ENCODE measurements around the gene KIF12. TPM values are rescaled to one million over a fixed set of nuclear protein-coding genes. Genes with fewer than 3 reads are reported as not detected.

The KIF12 gene
- polyA plus RNA-seq, 1 donor, result 136 TPM

DNA sequence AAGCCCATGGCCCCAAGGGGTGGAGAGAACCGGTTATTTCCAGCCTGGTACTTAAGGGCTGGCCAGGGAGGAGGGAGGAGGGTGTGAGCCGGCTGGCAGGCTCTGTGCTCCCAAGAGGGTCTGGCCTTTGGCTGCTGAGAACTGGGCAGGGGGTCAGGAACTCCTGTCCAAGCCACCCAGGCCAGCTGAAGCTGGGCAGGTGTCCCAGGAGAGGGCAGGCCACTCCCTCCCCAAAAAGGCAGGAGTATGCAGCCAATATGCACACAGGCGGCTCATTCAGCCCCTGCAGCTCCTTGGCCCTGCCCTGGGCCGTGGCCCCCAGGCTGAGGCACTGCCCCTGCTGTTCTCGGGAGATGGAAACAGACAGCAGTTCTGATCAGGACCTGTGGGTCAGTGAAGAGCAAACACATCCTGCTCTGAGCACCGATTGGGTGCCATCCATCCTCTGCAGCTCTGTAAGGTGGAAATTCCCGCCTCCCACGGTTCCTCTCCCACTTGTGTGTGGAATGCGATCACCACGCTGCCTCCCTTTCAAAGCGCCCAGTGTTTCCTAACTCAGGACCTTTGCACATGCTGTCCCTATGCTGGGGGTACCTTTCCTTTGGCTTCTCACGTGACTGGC is 17.1 kb upstream of the KIF12 start:
- no peaks in the 10 kb centered on the region for H3K36me3 ChIP-seq (ENCODE audit: control insufficient read depth, insufficient read depth, low read length)
- H3K9me3 ChIP-seq (ENCODE audit: control insufficient read depth, low read depth, low read length), result no peaks in the 10 kb centered on the region
- H3K27me3 ChIP-seq (ENCODE audit: control insufficient read depth, insufficient read depth, low read length), result no peaks in the 10 kb centered on the region
- peaks cover 23% of the 10 kb centered on the region for H3K4me1 ChIP-seq (ENCODE audit: control insufficient read depth, insufficient read depth, low read length)
- 100% methylated on average over 1 of the region's 12 CpGs for WGBS (ENCODE audit: insufficient coverage, low lambda C conversion rate)
- no peak overlapping the region for H3K4me3 ChIP-seq (ENCODE audit: low read length)
- DNase-seq, result no peak
- H3K27ac ChIP-seq (ENCODE audit: low read length), result no peak overlapping the region

- H3K4me3 ChIP-seq (ENCODE audit: low read length), result no peak overlapping the region
- H3K4me1 ChIP-seq (ENCODE audit: control insufficient read depth, insufficient read depth, low read length), result peaks cover 19% of the 10 kb centered on the region
- no peaks in the 10 kb centered on the region for H3K36me3 ChIP-seq (ENCODE audit: control insufficient read depth, insufficient read depth, low read length)
- H3K27me3 ChIP-seq (ENCODE audit: control insufficient read depth, insufficient read depth, low read length), result no peaks in the 10 kb centered on the region
- 72% methylated on average over 2 of the region's 9 CpGs for WGBS (ENCODE audit: insufficient coverage, low lambda C conversion rate)
- H3K9me3 ChIP-seq (ENCODE audit: control insufficient read depth, low read depth, low read length), result no peaks in the 10 kb centered on the region
- H3K27ac ChIP-seq (ENCODE audit: low read length), result no peak overlapping the region
- no peak for DNase-seq
Measured at GRCh38 chr9:114115654-114116125, 16.6 kb upstream of the KIF12 start.

DNA sequence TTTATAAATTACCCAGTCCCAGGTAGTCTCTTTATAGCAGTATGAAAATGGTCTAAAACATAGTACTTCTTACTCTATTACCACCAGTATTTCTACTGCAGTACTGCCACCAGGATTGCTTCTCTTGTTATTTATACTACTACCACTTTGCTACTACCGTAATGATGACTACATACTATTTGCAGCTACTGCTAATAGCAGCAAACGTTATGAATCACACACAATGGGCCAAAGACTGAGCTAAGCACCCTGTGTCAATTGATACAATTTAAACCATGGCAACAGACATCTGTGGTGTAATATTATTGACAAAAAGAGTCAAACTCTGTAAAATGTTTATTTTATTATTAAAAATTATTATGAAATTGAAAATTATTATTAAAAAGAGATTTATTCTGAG is 15.3 kb upstream of the KIF12 start:
- Histone ChIP-seq H3K4me1 (ENCODE audit: control insufficient read depth, insufficient read depth, low read length) (peaks cover 10% of the 10 kb centered on the region), H3K27ac (ENCODE audit: low read length) (no peak overlapping the region), H3K27me3 (ENCODE audit: control insufficient read depth, insufficient read depth, low read length) (no peaks in the 10 kb centered on the region), H3K4me3 (ENCODE audit: low read length) (no peak overlapping the region), H3K9me3 (ENCODE audit: control insufficient read depth, low read depth, low read length) (no peaks in the 10 kb centered on the region), H3K36me3 (ENCODE audit: control insufficient read depth, insufficient read depth, low read length) (no peaks in the 10 kb centered on the region)
- WGBS (ENCODE audit: insufficient coverage, low lambda C conversion rate), result 40% methylated on average over 1 of the region's 2 CpGs
- DNase-seq, result no peak

- Histone ChIP-seq H3K4me3 (ENCODE audit: low read length) (no peak overlapping the region), H3K27ac (ENCODE audit: low read length) (no peak overlapping the region), H3K4me1 (ENCODE audit: control insufficient read depth, insufficient read depth, low read length) (no peaks in the 10 kb centered on the region), H3K36me3 (ENCODE audit: control insufficient read depth, insufficient read depth, low read length) (no peaks in the 10 kb centered on the region), H3K27me3 (ENCODE audit: control insufficient read depth, insufficient read depth, low read length) (no peaks in the 10 kb centered on the region), H3K9me3 (ENCODE audit: control insufficient read depth, low read depth, low read length) (no peaks in the 10 kb centered on the region)
- DNase-seq, result peak; percentile 80
- WGBS (ENCODE audit: insufficient coverage, low lambda C conversion rate), result no CpG with 5 or more reads among the region's 10 CpGs
Measured at GRCh38 chr9:114112778-114113584, 13.9 kb upstream of the KIF12 start.

GRCh38 chr9:114112325-114112724 is 13.2 kb upstream of the KIF12 start:
- no peak for DNase-seq
- H3K9me3 ChIP-seq (ENCODE audit: control insufficient read depth, low read depth, low read length), result no peaks in the 10 kb centered on the region
- H3K27ac ChIP-seq (ENCODE audit: low read length), result no peak overlapping the region
- no peaks in the 10 kb centered on the region for H3K36me3 ChIP-seq (ENCODE audit: control insufficient read depth, insufficient read depth, low read length)
- no CpG with 5 or more reads among the region's 1 CpG for WGBS (ENCODE audit: insufficient coverage, low lambda C conversion rate)
- H3K4me1 ChIP-seq (ENCODE audit: control insufficient read depth, insufficient read depth, low read length), result peaks cover 3% of the 10 kb centered on the region
- H3K27me3 ChIP-seq (ENCODE audit: control insufficient read depth, insufficient read depth, low read length), result no peaks in the 10 kb centered on the region
- H3K4me3 ChIP-seq (ENCODE audit: low read length), result no peak overlapping the region

DNA sequence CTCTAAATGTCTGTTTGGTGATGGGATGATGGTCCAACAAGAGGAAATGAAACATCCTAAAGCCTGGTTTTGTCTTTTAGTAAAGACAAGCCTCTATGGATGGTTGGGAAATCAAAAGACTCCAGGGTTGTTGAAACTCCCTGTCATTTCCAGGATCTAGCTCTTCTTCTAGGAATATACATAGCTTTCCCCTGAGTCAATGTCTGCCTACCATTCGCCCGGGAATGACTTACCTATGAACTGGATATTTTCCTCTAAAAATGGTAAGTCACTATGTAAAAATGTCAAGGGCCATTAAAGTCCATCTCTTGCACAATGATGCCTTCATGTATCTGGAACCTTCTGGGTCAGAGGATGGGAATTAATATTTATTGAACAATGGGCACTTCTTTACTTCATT is 11.1 kb upstream of the KIF12 start:
- no peak overlapping the region for H3K4me3 ChIP-seq (ENCODE audit: low read length)
- no peaks in the 10 kb centered on the region for H3K27me3 ChIP-seq (ENCODE audit: control insufficient read depth, insufficient read depth, low read length)
- H3K27ac ChIP-seq (ENCODE audit: low read length), result no peak overlapping the region
- WGBS (ENCODE audit: insufficient coverage, low lambda C conversion rate), result no CpG with 5 or more reads among the region's 2 CpGs
- no peaks in the 10 kb centered on the region for H3K36me3 ChIP-seq (ENCODE audit: control insufficient read depth, insufficient read depth, low read length)
- H3K4me1 ChIP-seq (ENCODE audit: control insufficient read depth, insufficient read depth, low read length), result peaks cover 3% of the 10 kb centered on the region
- H3K9me3 ChIP-seq (ENCODE audit: control insufficient read depth, low read depth, low read length), result no peaks in the 10 kb centered on the region
- DNase-seq, result no peak

- H3K27me3 ChIP-seq (ENCODE audit: control insufficient read depth, insufficient read depth, low read length), result no peaks in the 10 kb centered on the region
- no peak overlapping the region for H3K4me3 ChIP-seq (ENCODE audit: low read length)
- H3K4me1 ChIP-seq (ENCODE audit: control insufficient read depth, insufficient read depth, low read length), result peaks cover 3% of the 10 kb centered on the region
- H3K9me3 ChIP-seq (ENCODE audit: control insufficient read depth, low read depth, low read length), result no peaks in the 10 kb centered on the region
- DNase-seq, result no peak
- no CpG with 5 or more reads among the region's 6 CpGs for WGBS (ENCODE audit: insufficient coverage, low lambda C conversion rate)
- no peak overlapping the region for H3K27ac ChIP-seq (ENCODE audit: low read length)
- H3K36me3 ChIP-seq (ENCODE audit: control insufficient read depth, insufficient read depth, low read length), result no peaks in the 10 kb centered on the region
Measured at GRCh38 chr9:114109124-114109523, 10.0 kb upstream of the KIF12 start.

- peak; percentile 80 to 82 for DNase-seq
- Histone ChIP-seq H3K27ac (ENCODE audit: low read length) (no peak overlapping the region), H3K4me3 (ENCODE audit: low read length) (no peak overlapping the region), H3K36me3 (ENCODE audit: control insufficient read depth, insufficient read depth, low read length) (no peaks in the 10 kb centered on the region), H3K4me1 (ENCODE audit: control insufficient read depth, insufficient read depth, low read length) (peaks cover 3% of the 10 kb centered on the region), H3K9me3 (ENCODE audit: control insufficient read depth, low read depth, low read length) (no peaks in the 10 kb centered on the region), H3K27me3 (ENCODE audit: control insufficient read depth, insufficient read depth, low read length) (no peaks in the 10 kb centered on the region)
- WGBS (ENCODE audit: insufficient coverage, low lambda C conversion rate), result no CpG with 5 or more reads among the region's 28 CpGs
Measured at GRCh38 chr9:114108016-114108833, 9.1 kb upstream of the KIF12 start.

GRCh38 chr9:114107286-114108001 is 8.4 kb upstream of the KIF12 start:
- H3K4me3 ChIP-seq (ENCODE audit: low read length), result no peak overlapping the region
- DNase-seq, result no peak
- H3K4me1 ChIP-seq (ENCODE audit: control insufficient read depth, insufficient read depth, low read length), result peaks cover 3% of the 10 kb centered on the region
- H3K9me3 ChIP-seq (ENCODE audit: control insufficient read depth, low read depth, low read length), result peaks cover 5% of the 10 kb centered on the region
- WGBS (ENCODE audit: insufficient coverage, low lambda C conversion rate), result 100% methylated on average over 1 of the region's 13 CpGs
- no peaks in the 10 kb centered on the region for H3K36me3 ChIP-seq (ENCODE audit: control insufficient read depth, insufficient read depth, low read length)
- no peak overlapping the region for H3K27ac ChIP-seq (ENCODE audit: low read length)
- no peaks in the 10 kb centered on the region for H3K27me3 ChIP-seq (ENCODE audit: control insufficient read depth, insufficient read depth, low read length)

DNA sequence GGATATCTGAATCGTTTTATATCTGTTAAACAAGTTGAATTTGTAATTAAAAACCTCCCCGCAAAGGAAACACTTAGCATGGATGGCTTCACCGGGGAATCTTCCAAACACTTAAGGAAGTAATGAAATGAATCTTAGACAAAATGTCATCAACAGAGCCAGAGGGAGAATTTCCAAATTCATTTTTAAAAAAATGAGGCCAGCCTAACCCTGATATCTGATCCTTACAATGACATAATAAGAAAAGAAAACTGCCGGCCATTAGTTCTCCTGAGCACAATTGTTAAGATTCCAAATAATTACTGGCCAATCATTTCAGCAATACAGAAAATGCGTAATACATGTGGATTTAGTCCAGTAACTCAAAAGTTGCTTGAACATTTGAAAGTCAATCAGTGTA is 6.1 kb upstream of the KIF12 start:
- H3K4me3 ChIP-seq (ENCODE audit: low read length), result no peak overlapping the region
- no peak for DNase-seq
- H3K36me3 ChIP-seq (ENCODE audit: control insufficient read depth, insufficient read depth, low read length), result no peaks in the 10 kb centered on the region
- peaks cover 8% of the 10 kb centered on the region for H3K9me3 ChIP-seq (ENCODE audit: control insufficient read depth, low read depth, low read length)
- H3K27ac ChIP-seq (ENCODE audit: low read length), result no peak overlapping the region
- peaks cover 5% of the 10 kb centered on the region for H3K4me1 ChIP-seq (ENCODE audit: control insufficient read depth, insufficient read depth, low read length)
- 80% methylated on average over 1 of the region's 5 CpGs for WGBS (ENCODE audit: insufficient coverage, low lambda C conversion rate)
- H3K27me3 ChIP-seq (ENCODE audit: control insufficient read depth, insufficient read depth, low read length), result no peaks in the 10 kb centered on the region
